Measurements from ENCODE around the gene FAN1. TPM values are rescaled to one million over a fixed set of nuclear protein-coding genes. Genes with fewer than 3 reads are reported as not detected.

The FAN1 gene
- total and polyA plus RNA-seq, 2 of the 13 experiments (the other 11 are each of a cell fraction or from before 2014, with no cell fraction given), result 10.8 to 20.1 TPM

- TF ChIP-seq CTCF (CRISPR knock-in tag; IDR thresholded peaks at IDR 0.05), result peak; percentile 43
Observed at GRCh38 chr15:30859091-30859874, 44.4 kb upstream of the FAN1 start (continued).

GRCh38 chr15:30865257-30865656 lies 38.5 kb upstream of the FAN1 start:
- no peaks in the 10 kb centered on the region for H3K36me3 ChIP-seq (replicated peaks in 1 of 2; ENCODE audit: control insufficient read depth in 1 of 2, insufficient read depth in 2 of 2, low read length in 2 of 2)
- H3K4me1 ChIP-seq (ENCODE audit: insufficient read depth, low read length), result peaks cover 19% of the 10 kb centered on the region
- no TSS peak for BruUV-seq (replicated peaks)
- no peaks in the 10 kb centered on the region for H3K27me3 ChIP-seq (ENCODE audit: control insufficient read depth in 1 of 2, insufficient read depth in 2 of 2, low read length in 2 of 2)
- no peak overlapping the region for H3K9ac ChIP-seq (ENCODE audit: insufficient read depth, low read depth, low read length)
- 0 out of 2 replicates have a peak overlapping the region, but pooled peaks have one; percentile 3 for H3K4me2 ChIP-seq (ENCODE audit: low read depth, low read length)
- ATAC-seq, result peak; percentile 70
- H3K4me3 ChIP-seq (replicated peaks in 1 of 3; ENCODE audit: insufficient read depth in 1 of 3, low read depth in 2 of 3, low read length in 3 of 3), result no peak overlapping the region
- DNase-seq (ENCODE audit: low spot score), result peak; percentile 56
- intact Hi-C loops (cut with micrococcal nuclease; ENCODE audit: unreplicated experiment) (no loop called here), in situ Hi-C loops (cut with HindIII; ENCODE audit: extremely low pct_ligation_motif_present, low pct_unique_long_range_greater_than_20kb) (no loop called here)
- peak overlapping the region; percentile 15 for H3K27ac ChIP-seq (ENCODE audit: extremely low read length, insufficient read depth, low read length)
- POLR2A ChIA-PET, result no interaction called here
- H4K20me1 ChIP-seq (ENCODE audit: insufficient read depth, low read length), result no peaks in the 10 kb centered on the region
- no peaks in the 10 kb centered on the region for H3K9me3 ChIP-seq (ENCODE audit: low read length)
- H2AFZ ChIP-seq (ENCODE audit: low read length), result no peak overlapping the region
- no peaks in the 10 kb centered on the region for H3K79me2 ChIP-seq (ENCODE audit: insufficient read depth, low read length)
- CTCF ChIA-PET (ENCODE audit: low intra/inter-chr PET ratio, low total read pairs), result no interaction called here
- FAIRE-seq, result no peak
- TF ChIP-seq ZBTB20 (CRISPR knock-in tag; IDR thresholded peaks at IDR 0.05; ENCODE audit: borderline replicate concordance, low read depth), result peak; percentile 87; the same call in 1 of the 2 replicates
- TF ChIP-seq SCMH1 (CRISPR knock-in tag; IDR thresholded peaks at IDR 0.05; ENCODE audit: borderline replicate concordance), result no peak
- no peak for TF ChIP-seq NCOA1 (CRISPR knock-in tag; IDR thresholded peaks at IDR 0.05)
- TF ChIP-seq RXRB (CRISPR knock-in tag; IDR thresholded peaks at IDR 0.05; ENCODE audit: borderline replicate concordance), result peak; percentile 53; the same call in 1 of the 2 replicates
- no peak for TF ChIP-seq MAFG (CRISPR knock-in tag; IDR thresholded peaks at IDR 0.05)
- no peak for TF ChIP-seq ZNF678 (CRISPR knock-in tag; IDR thresholded peaks at IDR 0.05)
- no peak for TF ChIP-seq TBL1XR1 (IDR thresholded peaks at IDR 0.05; ENCODE audit: borderline replicate concordance, low read length, partially characterized antibody)
- no peak for TF ChIP-seq SMARCC2 (IDR thresholded peaks at IDR 0.05)
- TF ChIP-seq, protein P1, sequence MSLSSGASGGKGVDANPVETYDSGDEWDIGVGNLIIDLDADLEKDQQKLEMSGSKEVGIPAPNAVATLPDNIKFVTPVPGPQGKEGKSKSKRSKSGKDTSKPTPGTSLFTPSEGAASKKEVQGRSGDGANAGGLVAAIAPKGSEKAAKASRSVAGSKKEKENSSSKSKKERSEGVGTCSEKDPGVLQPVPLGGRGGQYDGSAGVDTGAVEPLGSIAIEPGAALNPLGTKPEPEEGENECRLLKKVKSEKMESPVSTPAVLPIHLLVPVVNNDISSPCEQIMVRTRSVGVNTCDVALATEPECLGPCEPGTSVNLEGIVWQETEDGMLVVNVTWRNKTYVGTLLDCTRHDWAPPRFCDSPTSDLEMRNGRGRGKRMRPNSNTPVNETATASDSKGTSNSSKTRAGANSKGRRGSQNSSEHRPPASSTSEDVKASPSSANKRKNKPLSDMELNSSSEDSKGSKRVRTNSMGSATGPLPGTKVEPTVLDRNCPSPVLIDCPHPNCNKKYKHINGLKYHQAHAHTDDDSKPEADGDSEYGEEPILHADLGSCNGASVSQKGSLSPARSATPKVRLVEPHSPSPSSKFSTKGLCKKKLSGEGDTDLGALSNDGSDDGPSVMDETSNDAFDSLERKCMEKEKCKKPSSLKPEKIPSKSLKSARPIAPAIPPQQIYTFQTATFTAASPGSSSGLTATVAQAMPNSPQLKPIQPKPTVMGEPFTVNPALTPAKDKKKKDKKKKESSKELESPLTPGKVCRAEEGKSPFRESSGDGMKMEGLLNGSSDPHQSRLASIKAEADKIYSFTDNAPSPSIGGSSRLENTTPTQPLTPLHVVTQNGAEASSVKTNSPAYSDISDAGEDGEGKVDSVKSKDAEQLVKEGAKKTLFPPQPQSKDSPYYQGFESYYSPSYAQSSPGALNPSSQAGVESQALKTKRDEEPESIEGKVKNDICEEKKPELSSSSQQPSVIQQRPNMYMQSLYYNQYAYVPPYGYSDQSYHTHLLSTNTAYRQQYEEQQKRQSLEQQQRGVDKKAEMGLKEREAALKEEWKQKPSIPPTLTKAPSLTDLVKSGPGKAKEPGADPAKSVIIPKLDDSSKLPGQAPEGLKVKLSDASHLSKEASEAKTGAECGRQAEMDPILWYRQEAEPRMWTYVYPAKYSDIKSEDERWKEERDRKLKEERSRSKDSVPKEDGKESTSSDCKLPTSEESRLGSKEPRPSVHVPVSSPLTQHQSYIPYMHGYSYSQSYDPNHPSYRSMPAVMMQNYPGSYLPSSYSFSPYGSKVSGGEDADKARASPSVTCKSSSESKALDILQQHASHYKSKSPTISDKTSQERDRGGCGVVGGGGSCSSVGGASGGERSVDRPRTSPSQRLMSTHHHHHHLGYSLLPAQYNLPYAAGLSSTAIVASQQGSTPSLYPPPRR (CRISPR knock-in tag; IDR thresholded peaks at IDR 0.05; ENCODE audit: borderline replicate concordance), result peak; percentile 45; the same call in 1 of the 2 replicates
- TF ChIP-seq DPF2 (CRISPR knock-in tag; IDR thresholded peaks at IDR 0.05; ENCODE audit: borderline replicate concordance, low read depth), result 0 out of 2 replicates have a peak, but pooled peaks have one; percentile 23
- no peak for TF ChIP-seq POLR2AphosphoS5 (IDR thresholded peaks at IDR 0.05; ENCODE audit: low read depth, low read length)
- TF ChIP-seq EP300 (IDR thresholded peaks at IDR 0.05; ENCODE audit: low read depth in 2 of 2, low read length in 2 of 2), result peak in 1 of 2 experiments; percentile 54; a peak in 1 of 4 replicates
- no peak for TF ChIP-seq EP300 (CRISPR knock-in tag; IDR thresholded peaks at IDR 0.05; ENCODE audit: borderline replicate concordance)
